ENCODE measurements around the gene MTFMT. TPM values are rescaled to one million over a fixed set of nuclear protein-coding genes. Genes with fewer than 3 reads are reported as not detected.
A peak's percentile ranks its signal among the peaks of the same experiment; 100 is the strongest.

The MTFMT gene
- total and polyA plus RNA-seq, 2 of the 4 experiments (the other 2 are of a cell fraction): 8.9 to 21.3 TPM

- no peak for TF ChIP-seq MAZ (IDR thresholded peaks at IDR 0.05; ENCODE audit: borderline replicate concordance, low read depth, low read length)
These were observed 3.5 kb upstream of the MTFMT start (continued) for GRCh38 chr15:65032801-65033537.

DNA sequence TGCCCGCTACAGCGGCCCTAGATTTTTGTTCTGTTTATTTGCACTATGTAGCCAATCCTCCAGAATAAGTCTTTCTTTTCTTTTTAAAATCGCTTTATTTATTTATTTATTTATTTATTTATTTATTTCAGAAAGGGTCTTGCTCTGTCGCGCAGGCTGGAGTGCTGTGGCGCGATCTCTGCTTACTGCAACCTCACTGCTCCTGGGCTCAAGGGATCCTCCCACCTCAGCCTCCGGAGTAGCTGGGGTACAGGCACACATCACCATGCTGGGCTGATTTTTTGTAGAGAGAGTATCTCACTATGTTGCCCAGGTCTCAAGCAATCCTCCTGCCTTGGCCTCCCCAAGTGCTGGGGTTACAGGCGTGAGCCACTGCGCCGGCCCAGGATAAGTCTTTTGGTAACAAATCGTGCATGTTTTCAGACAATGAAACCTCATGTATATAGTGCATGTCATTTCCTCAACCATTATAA, 333 bp upstream of the MTFMT start:
- intact Hi-C loops (cut with micrococcal nuclease): loop anchor here (5.0 to 10.0 kb wide), 4 partner anchors 153 to 297 kb away; partner anchors contain the start of gene PLEKHO2
- Histone ChIP-seq H3K4me1 (ENCODE audit: control insufficient read depth, insufficient read depth, low read length) (peaks cover 2% of the 10 kb centered on the region; the same call in 1 of the 2 replicates), H3K9me3 (ENCODE audit: control insufficient read depth, insufficient read depth, low read length) (no peaks in the 10 kb centered on the region), H2BK20ac (ENCODE audit: low read depth, low read length) (no peak overlapping the region), H3K36me3 (ENCODE audit: control insufficient read depth, insufficient read depth, low read length) (peaks cover 8% of the 10 kb centered on the region), H3K14ac (replicated peaks; ENCODE audit: low read depth, low read length) (no peak overlapping the region), H3K56ac (ENCODE audit: extremely low read depth, insufficient read depth, low read length) (no peak overlapping the region), H4K8ac (ENCODE audit: low read depth in 2 of 2, low read length in 2 of 2) (0 out of 4 replicates have a peak overlapping the region, but pooled peaks of 1 of the 2 experiments have one; percentile 42), H2BK5ac (ENCODE audit: low read depth, low read length, poor library complexity, severe bottlenecking) (no peak overlapping the region), H2AFZ (replicated peaks; ENCODE audit: low read length, poor library complexity) (no peak overlapping the region), H3K79me1 (ENCODE audit: low read depth in 1 of 2, low read length in 2 of 2) (peaks cover 12 to 19% of the 10 kb centered on the region in 2 experiments; a peak in 3 of 4 replicates), H3K4me2 (ENCODE audit: low read depth, low read length) (no peak overlapping the region), H3K9ac (ENCODE audit: low read depth, low read length) (no peak overlapping the region), H3K4ac (ENCODE audit: low read depth, low read length) (no peak overlapping the region), H3K18ac (ENCODE audit: low read depth, low read length) (no peak overlapping the region), H2AK9ac (replicated peaks; ENCODE audit: low read depth, low read length, poor library complexity) (no peak overlapping the region), H2AK5ac (ENCODE audit: low read depth, low read length) (no peak overlapping the region; the same call in 1 of the 2 replicates), H4K5ac (ENCODE audit: low read depth, low read length) (no peak overlapping the region), H3K27me3 (ENCODE audit: control insufficient read depth, insufficient read depth, low read length) (no peaks in the 10 kb centered on the region), H2BK120ac (ENCODE audit: low read depth, low read length) (no peak overlapping the region), H2BK15ac (ENCODE audit: low read depth, low read length) (no peak overlapping the region), H3K4me3 (ENCODE audit: insufficient read depth, low read depth, low read length) (peak overlapping the region; percentile 81; the same call in 1 of the 2 replicates), H4K20me1 (ENCODE audit: insufficient read depth, low read length) (0 out of 2 replicates have a peak, but pooled peaks cover 8% of the 10 kb centered on the region), H4K91ac (ENCODE audit: insufficient read depth, low read depth, low read length) (no peak overlapping the region), H3K27ac (ENCODE audit: insufficient read depth, low read length) (no peak overlapping the region), H3K9me1 (ENCODE audit: insufficient read depth, low read length) (peaks cover 8% of the 10 kb centered on the region; the same call in 1 of the 2 replicates), H3K23ac (ENCODE audit: low read depth, low read length) (no peak overlapping the region)
- in situ Hi-C loops (cut with MboI; ENCODE audit: low sequenced_read_pairs): loop anchor here (10.0 kb wide), 2 partner anchors 55 to 245 kb away; no protein-coding TSS in a partner anchor
- 95% methylated on average over 4 of the region's 12 CpGs; no CpG with 5 or more reads in 1 of the 2 experiments for WGBS, 2 experiments (ENCODE audit: extremely low coverage in 2 of 2, insufficient read length in 1 of 2)
- ChIA-PET CTCF (no interaction called here), POLR2A (ENCODE audit: unreplicated experiment) (no interaction called here)
- no peak for ATAC-seq (ENCODE audit: low read depth)
- dilution Hi-C loops (cut with HindIII; ENCODE audit: low sequenced_read_pairs, unreplicated experiment): no loop called here
- DNase-seq: no peak
- BruUV-seq (replicated peaks): no TSS peak
- TF ChIP-seq RCOR1 (IDR thresholded peaks at IDR 0.05; ENCODE audit: insufficient replicate concordance, low read length): no peak
- no peak for TF ChIP-seq MXI1 (IDR thresholded peaks at IDR 0.05; ENCODE audit: borderline replicate concordance, low read depth, low read length)
- no peak for TF ChIP-seq POLR2A (IDR thresholded peaks at IDR 0.05; ENCODE audit: low read depth, low read length)
- TF ChIP-seq CHD1 (IDR thresholded peaks at IDR 0.05; ENCODE audit: low read depth, low read length): no peak
- TF ChIP-seq BHLHE40 (IDR thresholded peaks at IDR 0.05; ENCODE audit: low read depth, low read length): no peak
- TF ChIP-seq FOS (IDR thresholded peaks at IDR 0.05; ENCODE audit: low read depth, low read length): no peak
- TF ChIP-seq MAFK (IDR thresholded peaks at IDR 0.05; ENCODE audit: low read depth, low read length): no peak
- TF ChIP-seq USF2 (IDR thresholded peaks at IDR 0.05; ENCODE audit: low read depth, low read length): no peak
- no peak for TF ChIP-seq MAZ (IDR thresholded peaks at IDR 0.05; ENCODE audit: borderline replicate concordance, low read depth, low read length)
- no peak for TF ChIP-seq ELK1 (IDR thresholded peaks at IDR 0.05; ENCODE audit: borderline replicate concordance, low read depth, low read length)
- TF ChIP-seq CEBPB (IDR thresholded peaks at IDR 0.05; ENCODE audit: low read depth, low read length): no peak
- TF ChIP-seq RFX5 (IDR thresholded peaks at IDR 0.05; ENCODE audit: low read depth, low read length): no peak
- no peak for TF ChIP-seq NFE2L2 (IDR thresholded peaks at IDR 0.05; ENCODE audit: low read depth, low read length)

All from IMR-90 (cell line).